GM18861 (cell line): ENCODE data around the gene CD70.
"Not testable (repeated sequence)": the region's sequence is repeated elsewhere in the genome, so short reads cannot be mapped to it uniquely, and the experiment has no call there.

Experiments used
- ATAC-seq: cut with Tn5 transposase; IDR thresholded peaks from one replicate; pipeline ENCODE4 v1.9.1; 2021; ENCODE audit not compliant: unreplicated experiment

The CD70 gene

DNA sequence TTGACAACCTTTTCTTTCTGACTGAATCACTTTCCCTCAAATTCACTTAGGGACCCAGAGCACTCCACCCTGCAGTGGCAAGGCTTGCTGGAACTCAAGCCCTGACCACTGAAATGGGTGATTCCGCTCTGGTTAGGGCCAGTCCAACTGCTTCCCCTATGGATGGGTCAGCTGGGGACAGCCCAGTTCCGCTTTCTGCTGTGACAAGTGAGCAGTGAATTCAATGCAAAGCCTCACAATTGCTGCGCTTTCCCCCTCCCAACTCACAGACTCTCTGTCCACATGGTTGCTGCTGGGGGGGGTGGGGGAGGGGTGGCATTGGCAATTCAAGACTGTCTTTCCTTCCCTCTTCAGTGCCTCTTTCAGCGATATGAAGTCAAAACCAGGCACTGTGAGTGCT lies 18.7 kb downstream of the CD70 start:
- ATAC-seq = no peak

DNA sequence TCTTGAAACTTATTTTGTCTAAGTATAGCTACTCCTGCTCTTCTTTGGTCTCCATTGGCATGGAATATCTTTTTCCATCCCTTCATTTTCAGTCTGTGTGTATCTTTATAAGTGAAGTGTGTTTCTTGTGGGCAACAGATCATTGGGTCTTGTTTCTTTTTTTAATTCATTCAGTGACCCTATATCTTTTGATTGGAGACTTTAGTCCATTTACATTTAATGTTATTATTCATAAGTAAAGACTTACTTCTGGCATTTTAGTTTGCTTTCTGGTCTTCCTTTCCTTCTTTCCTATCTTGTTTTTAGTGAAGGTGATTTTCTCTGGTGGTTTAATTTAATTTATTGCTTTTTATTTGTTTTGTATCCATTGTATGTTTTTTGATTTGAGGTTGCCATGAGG lies 19.8 kb downstream of the CD70 start:
- no peak for ATAC-seq

DNA sequence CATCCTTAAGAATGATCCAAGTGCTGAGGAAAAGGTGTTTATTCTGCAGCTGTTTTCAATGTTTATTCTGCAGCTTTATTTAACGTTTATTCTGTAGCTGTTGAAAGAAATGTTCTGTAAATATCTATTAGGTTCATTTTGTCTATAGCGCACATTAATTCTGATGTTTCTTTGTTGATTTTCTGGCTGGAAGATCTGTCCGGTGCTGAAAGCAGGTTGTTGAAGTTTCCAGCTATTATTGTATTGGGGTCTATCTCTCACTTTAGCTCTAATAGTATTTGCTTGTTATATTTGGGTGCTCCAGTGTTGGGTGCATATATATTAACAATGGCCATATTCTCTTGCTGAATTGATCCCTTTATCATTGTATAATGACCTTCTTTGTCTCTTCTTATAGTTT lies 20.2 kb downstream of the CD70 start:
- no peak for ATAC-seq

DNA sequence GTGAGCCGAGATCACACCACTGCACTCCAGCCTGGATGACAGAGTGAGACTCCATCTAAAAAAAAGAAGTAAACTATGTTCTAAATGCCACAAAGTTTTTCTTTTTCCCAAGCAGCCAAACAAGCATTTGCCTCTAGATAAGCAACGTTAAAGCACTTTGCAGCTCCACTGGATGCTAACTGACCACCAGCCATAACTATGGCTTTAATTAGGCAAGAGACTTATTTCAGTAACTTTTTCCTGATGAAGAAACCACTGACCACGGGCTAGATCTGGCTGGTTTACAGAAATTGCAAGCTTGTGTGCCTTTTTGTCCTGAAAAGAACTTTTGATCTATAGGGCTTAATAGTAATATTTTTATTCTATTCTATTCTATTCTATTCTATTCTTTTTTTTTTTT lies 22.1 kb downstream of the CD70 start:
- ATAC-seq = no peak

DNA sequence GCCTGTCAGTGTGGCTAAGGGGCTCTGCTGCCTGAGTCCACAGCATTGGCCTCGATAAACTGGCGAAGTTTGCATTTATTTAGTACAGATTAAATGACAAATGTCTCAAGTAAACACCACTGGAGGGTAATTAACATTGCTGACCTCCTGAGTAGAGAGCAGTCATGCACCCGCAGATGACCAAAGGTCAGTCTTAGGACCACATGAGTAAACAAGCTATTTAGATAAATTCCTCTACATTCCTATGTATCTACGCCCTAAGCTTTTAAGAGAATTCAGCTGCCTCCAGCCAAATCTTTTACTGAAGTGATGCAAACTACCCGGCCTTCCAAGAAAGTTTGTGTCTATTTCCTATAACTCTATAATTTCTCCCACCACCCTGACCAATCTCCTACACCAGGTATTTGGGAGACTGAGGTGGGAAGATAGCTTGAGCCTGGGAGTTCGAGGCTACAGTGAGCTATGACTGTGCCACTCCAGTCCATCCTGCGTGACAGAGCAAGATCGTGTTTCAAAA lies 22.9 kb downstream of the CD70 start:
- ATAC-seq = no peak

DNA sequence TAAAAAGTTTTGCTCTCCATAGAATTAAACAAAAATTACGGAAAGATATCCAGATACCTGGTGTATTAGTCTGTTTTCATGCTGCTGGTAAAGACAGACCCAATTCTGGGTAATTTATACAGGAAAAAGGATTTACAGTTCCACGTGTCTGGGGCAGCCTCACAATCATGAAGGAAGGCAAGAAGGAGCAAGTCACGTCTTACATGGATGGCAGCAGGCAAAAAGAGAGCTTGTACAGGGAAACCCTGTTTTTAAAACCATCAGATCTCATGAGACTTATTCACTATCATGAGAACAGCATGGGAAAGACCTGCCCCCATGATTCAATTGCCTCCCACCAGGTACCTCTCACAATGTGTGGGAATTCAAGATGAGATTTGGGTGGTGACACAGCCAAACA lies 24.2 kb downstream of the CD70 start:
- not testable (repeated sequence) for ATAC-seq

DNA sequence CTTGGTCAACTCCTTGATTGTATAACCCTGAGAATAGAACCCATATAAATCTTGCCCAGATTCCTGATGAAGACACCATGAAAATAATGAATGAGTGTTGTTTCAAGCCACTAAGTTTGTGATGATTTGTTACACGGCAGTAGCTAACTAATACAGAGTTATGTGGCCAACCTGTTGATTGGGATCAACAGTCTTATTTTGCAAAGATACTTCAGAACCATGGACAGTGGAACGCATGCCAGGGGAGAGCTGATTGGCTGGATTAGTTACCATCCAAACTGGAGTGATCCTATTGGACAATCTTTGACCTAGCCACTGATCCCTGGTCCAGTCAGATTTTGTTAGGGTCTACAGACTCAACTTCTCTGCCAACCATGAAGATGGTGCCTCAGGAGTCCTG lies 26.6 kb downstream of the CD70 start:
- ATAC-seq = no peak

DNA sequence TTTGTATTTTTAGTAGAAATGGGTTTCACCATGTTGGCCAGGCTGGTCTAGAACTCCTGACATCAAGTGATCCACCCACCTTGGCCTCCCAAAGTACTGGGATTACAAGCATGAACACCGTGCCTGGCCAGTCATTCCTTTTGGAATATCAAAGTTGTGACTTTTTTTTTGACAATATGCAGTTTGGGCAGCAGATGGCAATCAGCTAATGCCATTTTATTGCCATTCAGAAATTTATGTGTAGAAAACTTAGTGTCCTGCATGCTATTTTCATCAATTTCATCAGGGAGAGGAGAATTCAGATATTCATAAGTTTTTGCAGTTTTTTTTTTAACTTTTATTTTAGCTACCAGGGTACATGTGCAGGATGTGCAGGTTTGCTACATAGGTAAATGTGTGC lies 28.5 kb downstream of the CD70 start:
- not testable (repeated sequence) for ATAC-seq

DNA sequence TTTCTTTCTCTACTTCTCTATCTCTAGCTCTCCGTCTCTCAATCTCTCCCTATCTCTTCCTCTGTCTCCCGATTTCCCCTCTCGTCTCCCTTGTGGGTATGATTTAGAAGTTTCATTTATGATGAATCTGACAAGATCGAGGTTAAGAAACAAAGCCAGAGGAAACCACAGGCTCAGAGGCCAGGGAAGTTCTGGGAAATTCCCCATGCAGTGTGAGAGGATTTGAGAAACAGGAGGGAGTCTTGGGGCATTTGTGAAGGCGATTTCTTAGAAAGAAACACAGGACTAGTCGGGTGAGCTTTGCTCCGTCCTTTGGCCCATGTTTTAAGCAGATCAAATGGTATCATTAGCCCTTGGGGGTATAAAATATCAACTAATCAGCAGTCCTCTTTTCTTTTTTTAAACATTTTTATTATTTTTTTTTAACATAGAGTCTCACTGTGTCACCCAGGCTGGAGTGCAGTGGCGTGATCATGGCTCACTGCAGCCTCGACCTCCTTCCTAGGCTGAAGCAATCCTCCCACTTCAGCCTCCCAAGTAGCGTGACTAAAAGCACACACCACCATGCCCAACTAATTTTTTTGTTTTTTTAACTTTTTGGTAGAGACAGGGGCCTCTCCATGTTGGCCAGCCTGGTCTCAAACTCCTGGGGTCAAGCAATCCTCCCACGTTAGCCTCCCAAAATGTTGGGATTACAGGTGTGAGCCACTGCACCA lies 34.3 kb downstream of the CD70 start:
- no peak for ATAC-seq

DNA sequence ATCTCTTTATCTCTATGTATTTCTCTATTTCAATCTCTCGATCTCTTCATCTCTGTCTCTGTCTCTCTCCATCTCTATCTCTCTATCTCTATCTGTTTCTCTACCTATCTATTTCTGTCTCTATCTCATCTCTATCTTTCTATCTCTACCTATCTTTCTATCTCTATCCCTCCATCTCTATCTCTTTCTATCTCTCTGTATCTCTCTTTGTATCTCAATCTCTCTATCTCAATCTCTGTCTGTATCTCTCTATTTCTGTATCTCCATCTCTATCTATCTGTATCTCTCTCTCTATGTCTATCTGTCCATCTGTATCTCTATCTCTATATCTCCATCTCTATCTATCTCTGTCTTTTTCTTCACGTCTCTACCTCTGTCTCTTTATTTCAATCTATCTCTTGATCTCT lies 34.9 kb downstream of the CD70 start:
- ATAC-seq = no peak

DNA sequence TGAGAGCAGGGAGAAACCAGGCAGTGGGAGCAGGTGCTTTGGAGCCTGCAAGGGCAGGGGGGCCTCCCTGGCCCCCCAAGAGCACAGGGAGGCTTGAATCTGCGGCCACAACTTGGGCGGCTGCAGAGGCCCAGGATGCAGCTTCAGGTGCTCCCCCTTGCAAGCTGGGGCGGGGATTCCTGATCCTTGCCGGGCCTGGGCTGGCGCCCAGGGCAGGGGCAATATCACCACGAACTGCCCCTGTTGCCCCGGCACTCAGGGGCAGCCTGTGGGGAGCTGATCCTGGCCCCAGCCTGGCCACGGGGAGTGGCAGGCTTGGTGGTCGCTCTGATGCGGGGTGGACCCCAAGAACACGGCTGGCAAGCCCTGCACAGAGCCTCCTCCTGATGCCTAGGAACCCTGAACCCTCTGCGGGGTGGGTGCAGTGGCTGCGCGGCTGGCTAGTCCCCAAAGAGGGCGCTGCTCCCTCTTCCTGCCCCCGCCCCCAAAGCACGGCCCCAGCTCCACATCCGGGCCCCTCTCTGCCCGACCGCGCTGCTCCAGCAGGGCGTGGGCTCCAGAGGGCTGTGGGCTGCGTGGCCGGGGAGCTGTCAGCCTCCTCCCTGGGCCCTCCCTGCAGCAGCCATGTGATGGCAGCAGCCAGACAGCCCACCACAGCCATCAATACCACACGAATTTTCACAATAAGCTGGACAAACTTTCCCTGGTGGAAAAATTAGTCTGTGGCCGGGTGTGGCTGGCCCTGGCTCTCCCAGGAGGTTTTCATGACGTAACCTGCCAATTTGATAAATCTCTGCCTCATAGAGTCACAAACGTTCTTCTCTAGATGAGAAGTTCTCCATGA lies 39.1 kb downstream of the CD70 start:
- peak; percentile 51 for ATAC-seq

DNA sequence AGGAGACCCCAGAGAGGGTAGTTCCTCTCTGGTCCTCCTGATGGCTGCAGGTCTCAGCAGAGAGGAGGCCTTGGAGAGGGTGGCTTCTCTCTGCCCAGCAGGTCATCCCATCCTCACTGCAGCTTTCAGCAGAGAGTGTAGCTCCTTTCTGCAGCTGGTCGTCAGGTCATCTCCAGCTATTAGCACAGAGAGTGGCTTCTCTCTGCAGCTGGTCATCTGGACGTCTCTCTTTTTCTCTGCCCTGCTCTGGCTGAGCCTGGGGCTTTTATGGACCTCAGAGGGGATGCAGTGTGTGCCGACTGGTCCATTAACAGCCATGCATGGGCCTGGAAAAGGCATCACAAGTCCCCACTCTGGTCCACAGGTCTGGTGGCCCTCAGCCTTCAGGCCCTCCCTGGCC lies 39.9 kb downstream of the CD70 start:
- ATAC-seq = no peak

DNA sequence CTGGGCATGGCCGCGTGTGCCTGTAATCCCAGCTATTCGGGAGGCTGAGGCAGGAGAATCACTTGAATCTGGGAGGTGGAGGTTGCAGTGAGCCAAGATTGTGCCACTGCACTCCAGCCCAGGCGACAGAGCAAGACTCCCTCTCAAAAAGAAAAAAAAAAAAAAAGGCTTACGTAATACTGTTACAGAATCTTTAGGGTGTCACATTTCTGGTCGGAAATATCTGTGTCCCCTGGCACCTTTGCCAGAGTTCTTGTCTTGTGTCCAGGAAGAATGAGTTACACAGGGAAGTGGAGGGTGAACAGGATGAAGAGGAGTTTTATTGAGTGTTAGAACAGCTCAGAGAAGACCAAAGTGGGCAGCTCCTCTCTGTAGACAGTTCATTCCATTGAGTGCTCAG lies 40.3 kb downstream of the CD70 start:
- not testable (repeated sequence) for ATAC-seq

DNA sequence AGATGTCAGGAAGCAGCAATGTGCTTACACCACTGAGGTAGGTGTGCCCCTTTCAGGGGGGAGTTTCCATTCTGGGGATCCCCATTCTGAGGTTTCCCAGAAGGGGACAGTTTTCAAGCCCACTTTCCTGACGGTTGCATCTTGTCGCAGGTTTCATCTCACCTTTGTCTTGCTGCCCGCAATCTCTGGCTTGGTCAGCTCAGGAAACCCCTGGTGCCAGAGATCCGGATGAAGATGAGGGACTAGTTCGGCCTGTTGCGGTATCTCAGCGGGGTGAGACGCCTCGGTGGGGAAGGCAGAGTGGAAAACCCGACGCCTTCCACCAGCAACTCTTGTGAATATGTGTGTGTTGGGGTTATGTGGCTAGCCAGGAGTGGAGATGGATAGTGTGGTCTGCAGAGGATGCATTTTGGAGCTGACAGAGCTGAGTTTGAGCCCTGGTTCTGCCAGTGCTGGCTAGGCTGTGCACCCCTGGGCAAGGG lies 47.0 kb downstream of the CD70 start:
- no peak for ATAC-seq

DNA sequence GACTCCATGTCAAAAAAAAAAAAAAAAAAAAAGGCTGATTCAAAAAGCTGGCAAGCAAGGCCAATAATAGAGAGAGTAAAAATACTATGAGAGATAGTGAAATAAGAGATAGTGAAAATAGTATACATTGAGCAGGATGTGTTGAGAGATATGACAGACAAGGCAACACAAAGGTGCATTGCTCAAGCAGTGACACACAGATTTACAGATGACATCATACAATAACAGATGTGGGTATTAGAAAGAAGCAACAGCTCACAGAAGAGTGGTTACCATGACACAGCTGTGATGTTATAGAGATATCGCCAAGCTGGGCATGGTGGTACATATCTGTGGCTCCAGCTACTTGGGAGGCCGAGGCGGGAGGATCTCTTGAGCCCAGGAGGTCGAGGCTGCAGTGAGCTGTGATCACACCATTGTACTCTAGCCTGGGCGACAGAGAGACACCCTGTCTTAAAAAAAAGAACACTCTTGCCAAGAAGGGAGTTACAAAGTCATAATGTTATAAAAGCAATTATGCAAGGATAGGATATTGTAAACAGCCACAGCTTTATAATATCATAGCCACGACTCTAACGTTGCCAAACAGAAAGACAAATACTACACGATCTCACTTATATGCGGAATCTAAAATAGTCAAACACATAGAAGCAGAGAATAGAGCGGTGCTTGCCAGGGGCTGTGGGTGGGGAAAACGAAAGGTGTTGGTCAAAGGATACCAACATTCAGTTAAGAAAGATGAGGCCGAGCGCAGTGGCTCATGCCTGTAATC lies 49.8 kb downstream of the CD70 start:
- no peak for ATAC-seq

DNA sequence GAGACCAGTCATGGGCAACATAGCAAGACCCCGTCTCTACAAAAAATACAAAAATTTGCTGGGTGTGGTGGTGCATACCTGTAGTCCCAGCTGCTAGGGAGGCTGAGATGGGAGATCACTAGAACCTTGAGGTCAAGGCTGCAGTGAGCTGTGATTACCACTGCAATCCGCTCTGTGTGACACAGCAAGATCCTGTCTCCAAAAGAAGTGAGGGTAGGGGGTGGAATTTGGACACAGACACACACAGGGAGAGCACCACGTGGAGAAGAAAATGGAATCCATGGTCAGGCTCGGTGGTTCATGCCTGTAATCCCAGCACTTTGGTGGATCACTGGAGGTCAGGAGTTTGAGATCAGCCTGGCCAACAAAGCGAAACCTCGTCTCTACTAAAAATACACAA lies 51.4 kb downstream of the CD70 start:
- no peak for ATAC-seq
